Stimulated activated naive CD8-positive, alpha-beta T cell treated with anti-CD3 and anti-CD28 coated beads, Interleukin-15, Interleukin-2, amounts not matched to agents 100 U/mL and 50 U/mL, for 24 hours (primary cell): ENCODE measurements around the gene PPP1R12B.

Source experiments
- ATAC-seq: fragments of 150-1000 bp; cut with Tn5 transposase; one replicate; pipeline ENCODE4 v1.10.0; 2021
- DNase-seq: peaks from one replicate; pipeline ENCODE4 v3.0.0; 2021

The PPP1R12B gene

GRCh38 chr1:202348509-202349205 is at the start of gene PPP1R12B:
TSS of gene PPP1R12B (plus strand) at chr1:202348699. CDS start at chr1:202348852, 153 bp downstream.
- DNase-seq (peak; percentile 94), ATAC-seq (peak; percentile 99)

GRCh38 chr1:202302166-202302565 is 46.3 kb upstream of the PPP1R12B start:
- DNase-seq (no peak), ATAC-seq (no peak)

- no peak for ATAC-seq
- DNase-seq: no peak
These were observed 44.1 kb upstream of the PPP1R12B start for GRCh38 chr1:202304375-202304774.

- DNase-seq (no peak), ATAC-seq (no peak)
These were observed 43.3 kb upstream of the PPP1R12B start for GRCh38 chr1:202305168-202305567.

GRCh38 chr1:202306535-202307345 is 41.8 kb upstream of the PPP1R12B start:
- DNase-seq (no peak), ATAC-seq (no peak)

GRCh38 chr1:202310071-202310725 is 38.3 kb upstream of the PPP1R12B start:
- no peak for ATAC-seq
- no peak for DNase-seq

GRCh38 chr1:202310746-202311145 is 37.8 kb upstream of the PPP1R12B start:
- ATAC-seq (no peak), DNase-seq (no peak)

- ATAC-seq: no peak
- DNase-seq: no peak
These were observed 36.4 kb upstream of the PPP1R12B start for GRCh38 chr1:202311875-202312635.

GRCh38 chr1:202315576-202316168 is 32.8 kb upstream of the PPP1R12B start:
- DNase-seq (peak; percentile 80), ATAC-seq (peak; percentile 60)

GRCh38 chr1:202316186-202316585 is 32.3 kb upstream of the PPP1R12B start:
- ATAC-seq: no peak
- no peak for DNase-seq

- ATAC-seq (no peak), DNase-seq (no peak)
These were observed 30.3 kb upstream of the PPP1R12B start for GRCh38 chr1:202317941-202318925.

GRCh38 chr1:202319381-202320080 is 29.0 kb upstream of the PPP1R12B start:
- no peak for ATAC-seq

GRCh38 chr1:202320081-202320405 is 28.5 kb upstream of the PPP1R12B start:
- DNase-seq (no peak), ATAC-seq (no peak)

More at GRCh38 chr1:202319381-202320080, 29.0 kb upstream of the PPP1R12B start:
- no peak for DNase-seq

- no peak for ATAC-seq
- DNase-seq: no peak
These were observed 24.8 kb upstream of the PPP1R12B start for GRCh38 chr1:202323731-202324130.

- DNase-seq (no peak), ATAC-seq (no peak)
These were observed 23.9 kb upstream of the PPP1R12B start for GRCh38 chr1:202324646-202325045.

GRCh38 chr1:202329891-202330290 is 18.6 kb upstream of the PPP1R12B start:
- no peak for DNase-seq
- ATAC-seq: no peak

GRCh38 chr1:202333861-202334260 is 14.6 kb upstream of the PPP1R12B start:
- DNase-seq (no peak), ATAC-seq (no peak)

GRCh38 chr1:202343652-202344349 is 4.7 kb upstream of the PPP1R12B start:
- no peak for DNase-seq

GRCh38 chr1:202348005-202348508 is 442 bp upstream of the PPP1R12B start:
- ATAC-seq: no peak
- DNase-seq: no peak

More at GRCh38 chr1:202343652-202344349, 4.7 kb upstream of the PPP1R12B start:
- no peak for ATAC-seq
